Upper lobe of right lung (tissue), 1 donor: ENCODE results near the gene FBXO8. TPM values are rescaled to one million over a fixed set of nuclear protein-coding genes. Genes with fewer than 3 reads are reported as not detected.

Experiments
- ATAC-seq: fragments of 200-7000 bp; cut with Tn5 transposase; one replicate; pipeline ENCODE4 v1.9.1; 2020; ENCODE audit warnings: mild to moderate bottlenecking, moderate library complexity
- DNase-seq: peaks from one replicate; pipeline ENCODE4 v3.0.0-alpha.2; 2020
- H3K27ac ChIP-seq: fragments of 200-600 bp; one replicate; pipeline ENCODE4 v1.8.0; 2022
- H3K27me3 ChIP-seq: fragments of 200-600 bp; one replicate; pipeline ENCODE4 v1.8.0; 2022; ENCODE audit warnings: mild to moderate bottlenecking
- H3K36me3 ChIP-seq: fragments of 200-600 bp; one replicate; pipeline ENCODE4 v1.8.0; 2022
- H3K4me1 ChIP-seq: fragments of 200-600 bp; one replicate; pipeline ENCODE4 v1.8.0; 2022
- H3K4me3 ChIP-seq: fragments of 200-600 bp; one replicate; pipeline ENCODE4 v1.8.0; 2022; ENCODE audit warnings: mild to moderate bottlenecking
- H3K9me3 ChIP-seq: fragments of 200-600 bp; one replicate; pipeline ENCODE4 v1.8.0; 2022
- intact Hi-C: fragments of 100-400 bp; cut with DNase I; formaldehyde crosslinking; loops from one replicate; pipeline ENCODE4 v1.11.0; 2022
- total RNA-seq: library from RNA; stranded (reverse); fragmentation: NEBNext Ultra II Directional; extraction: Animal tissue kit (Norgen Biotek cat#: 25700); gene quantifications from one replicate; pipeline ENCODE4 v1.2.1, GENCODE V29; 2021
- TF ChIP-seq, protein P1 (sequence below): fragments of 200-600 bp; IDR thresholded peaks from one replicate; pipeline ENCODE4 v1.8.0; 2022; ENCODE audit warnings: antibody characterized with exemption
- donor health status: DM: no; HTN: yes; CAD: no; lungs with severe emphysema.

Gene FBXO8
- total RNA-seq, 1 donor from 2014 or later = 33.8 TPM

DNA sequence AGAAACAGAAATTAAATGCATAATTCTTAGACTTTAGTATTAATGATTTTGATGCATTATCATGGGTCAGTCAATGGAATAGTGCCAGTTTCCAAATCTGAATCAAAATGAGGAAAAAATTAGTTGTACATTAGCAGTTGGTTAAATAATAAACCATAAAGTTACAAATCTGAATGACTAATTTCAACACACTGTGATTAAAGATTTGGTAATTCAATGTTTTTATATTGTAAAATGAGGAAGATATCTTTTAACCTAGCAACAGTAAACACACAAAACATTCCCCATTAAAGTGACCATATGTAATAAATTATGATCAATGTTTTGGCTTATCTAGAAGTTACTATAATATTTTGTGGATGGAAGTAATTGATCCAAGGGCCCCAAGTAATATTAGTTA is 1.6 kb downstream of the FBXO8 start:
- H3K9me3 ChIP-seq = no peaks in the 10 kb centered on the region
- H3K4me1 ChIP-seq = peaks cover 23% of the 10 kb centered on the region
- H3K36me3 ChIP-seq = no peaks in the 10 kb centered on the region
- H3K4me3 ChIP-seq = peak overlapping the region; percentile 88
- H3K27me3 ChIP-seq = no peaks in the 10 kb centered on the region
- no peak for ATAC-seq
- no peak for DNase-seq
- TF ChIP-seq, protein P1, sequence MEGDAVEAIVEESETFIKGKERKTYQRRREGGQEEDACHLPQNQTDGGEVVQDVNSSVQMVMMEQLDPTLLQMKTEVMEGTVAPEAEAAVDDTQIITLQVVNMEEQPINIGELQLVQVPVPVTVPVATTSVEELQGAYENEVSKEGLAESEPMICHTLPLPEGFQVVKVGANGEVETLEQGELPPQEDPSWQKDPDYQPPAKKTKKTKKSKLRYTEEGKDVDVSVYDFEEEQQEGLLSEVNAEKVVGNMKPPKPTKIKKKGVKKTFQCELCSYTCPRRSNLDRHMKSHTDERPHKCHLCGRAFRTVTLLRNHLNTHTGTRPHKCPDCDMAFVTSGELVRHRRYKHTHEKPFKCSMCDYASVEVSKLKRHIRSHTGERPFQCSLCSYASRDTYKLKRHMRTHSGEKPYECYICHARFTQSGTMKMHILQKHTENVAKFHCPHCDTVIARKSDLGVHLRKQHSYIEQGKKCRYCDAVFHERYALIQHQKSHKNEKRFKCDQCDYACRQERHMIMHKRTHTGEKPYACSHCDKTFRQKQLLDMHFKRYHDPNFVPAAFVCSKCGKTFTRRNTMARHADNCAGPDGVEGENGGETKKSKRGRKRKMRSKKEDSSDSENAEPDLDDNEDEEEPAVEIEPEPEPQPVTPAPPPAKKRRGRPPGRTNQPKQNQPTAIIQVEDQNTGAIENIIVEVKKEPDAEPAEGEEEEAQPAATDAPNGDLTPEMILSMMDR = no peak
- H3K27ac ChIP-seq = peak overlapping the region; percentile 99
- intact Hi-C loops = no loop called here

DNA sequence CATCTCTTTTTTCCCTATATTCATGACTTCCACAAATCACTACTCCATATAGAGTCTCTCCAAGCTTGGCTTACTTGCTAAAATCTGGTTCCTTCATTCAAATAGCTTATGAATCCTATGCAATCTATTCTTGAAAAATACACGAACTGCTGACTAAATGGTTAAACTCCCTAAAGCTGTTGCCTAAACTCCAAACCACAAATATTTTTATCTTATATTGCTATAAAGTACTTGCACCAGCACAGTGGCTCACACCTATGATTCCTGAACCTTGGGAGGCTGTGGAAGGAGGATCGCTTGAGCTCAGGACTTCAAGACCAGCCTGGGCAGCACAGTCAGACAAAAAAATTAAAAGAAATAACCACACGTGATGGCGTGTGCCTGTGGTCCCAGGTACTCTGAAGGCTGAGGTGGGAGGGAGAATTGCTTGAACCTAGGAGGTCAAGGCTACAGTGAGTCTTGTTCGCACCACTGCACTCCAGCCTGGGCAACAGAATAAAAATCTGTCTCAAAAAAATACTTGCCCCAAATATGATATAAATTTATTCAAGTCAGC is 2.2 kb downstream of the FBXO8 start:
- no peaks in the 10 kb centered on the region for H3K36me3 ChIP-seq
- ATAC-seq = no peak

DNA sequence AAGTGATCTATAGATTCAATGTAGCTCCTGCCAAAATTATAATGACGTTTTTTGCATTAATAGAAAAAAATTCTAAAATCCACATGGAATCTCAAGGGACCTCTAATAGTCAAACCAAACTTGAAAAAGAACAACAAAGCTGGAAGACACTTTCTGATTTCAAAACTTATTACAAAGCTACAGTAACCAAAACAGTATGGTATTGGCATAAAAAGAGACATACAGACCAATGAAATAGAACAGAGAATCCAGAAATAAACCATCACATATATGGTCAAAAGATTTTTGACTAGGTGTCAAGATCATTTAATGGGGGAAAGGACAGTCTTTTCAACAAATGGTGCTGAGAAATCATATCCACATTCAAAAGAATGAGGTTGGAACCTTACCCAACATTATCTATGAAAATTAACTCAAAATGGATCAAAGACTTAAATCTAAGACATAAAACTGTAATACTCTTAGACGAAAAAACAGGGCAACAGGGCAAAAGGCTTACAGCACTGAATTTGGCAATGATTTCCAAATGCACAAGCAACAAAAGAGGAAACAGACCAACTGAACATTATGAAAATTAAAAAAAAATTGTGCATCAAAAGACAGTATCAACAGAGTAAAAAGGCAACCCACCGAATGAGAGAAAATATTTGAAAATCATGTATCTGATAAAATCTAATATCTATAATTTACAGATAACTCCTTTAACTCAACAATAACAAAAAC is 3.9 kb downstream of the FBXO8 start:
- no peaks in the 10 kb centered on the region for H3K36me3 ChIP-seq
- peaks cover 17% of the 10 kb centered on the region for H3K4me1 ChIP-seq
- intact Hi-C loops = no loop called here
- ATAC-seq = no peak
- H3K27me3 ChIP-seq = no peaks in the 10 kb centered on the region
- no peaks in the 10 kb centered on the region for H3K9me3 ChIP-seq
- TF ChIP-seq, protein P1 = no peak
- H3K27ac ChIP-seq = no peak overlapping the region
- DNase-seq = no peak
- H3K4me3 ChIP-seq = no peak overlapping the region

More for the DNA sequence above, 2.2 kb downstream of the FBXO8 start:
- no peak for DNase-seq
- intact Hi-C loops = no loop called here
- TF ChIP-seq, protein P1 = no peak
- H3K27ac ChIP-seq = no peak overlapping the region
- H3K4me1 ChIP-seq = peaks cover 23% of the 10 kb centered on the region
- H3K9me3 ChIP-seq = no peaks in the 10 kb centered on the region
- H3K4me3 ChIP-seq = no peak overlapping the region
- H3K27me3 ChIP-seq = no peaks in the 10 kb centered on the region

DNA sequence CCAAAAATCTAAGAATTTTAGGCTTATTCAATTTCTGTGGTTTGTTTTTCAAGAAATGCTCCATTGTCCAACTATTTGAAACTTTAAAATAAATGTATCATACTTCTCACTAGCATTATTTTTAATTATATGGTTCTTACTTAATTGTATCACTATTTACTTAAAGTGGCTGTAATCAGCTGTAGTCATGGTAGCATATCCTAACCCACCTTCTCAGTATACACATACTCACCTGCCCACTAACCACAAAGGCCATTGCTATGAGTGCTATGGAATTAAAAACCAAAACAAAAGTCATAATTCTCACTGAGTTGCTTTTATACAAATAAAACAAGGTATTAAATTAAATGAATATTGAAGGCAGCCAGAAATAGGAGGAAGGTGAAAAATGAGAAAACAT is 5.0 kb downstream of the FBXO8 start:
- TF ChIP-seq, protein P1 = no peak
- H3K4me1 ChIP-seq = peaks cover 15% of the 10 kb centered on the region
- intact Hi-C loops = no loop called here
- DNase-seq (no peak), ATAC-seq (no peak)
- no peaks in the 10 kb centered on the region for H3K9me3 ChIP-seq
- no peaks in the 10 kb centered on the region for H3K36me3 ChIP-seq
- H3K27ac ChIP-seq = no peak overlapping the region
- no peak overlapping the region for H3K4me3 ChIP-seq
- no peaks in the 10 kb centered on the region for H3K27me3 ChIP-seq

DNA sequence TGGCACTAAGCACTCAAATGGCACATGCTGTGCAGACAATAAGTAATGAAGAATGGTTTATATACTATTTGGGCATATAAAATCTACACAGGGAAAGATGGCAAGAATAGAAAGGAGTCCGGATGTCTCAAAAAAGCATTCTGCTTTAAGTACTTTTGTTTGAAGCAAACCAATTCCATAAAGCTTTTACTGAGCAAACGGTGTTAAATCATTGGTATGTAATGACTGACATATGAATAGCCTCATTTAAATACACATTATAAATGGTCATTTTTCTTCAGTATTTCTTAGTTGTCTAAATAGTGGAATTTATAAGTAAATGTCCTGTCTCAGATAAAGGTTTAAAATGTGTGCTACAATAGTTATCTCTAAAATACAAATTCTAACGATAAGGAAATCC is 6.0 kb downstream of the FBXO8 start:
- TF ChIP-seq, protein P1 = no peak
- no peaks in the 10 kb centered on the region for H3K9me3 ChIP-seq
- no peaks in the 10 kb centered on the region for H3K27me3 ChIP-seq
- H3K27ac ChIP-seq = no peak overlapping the region
- intact Hi-C loops = no loop called here
- no peaks in the 10 kb centered on the region for H3K36me3 ChIP-seq
- no peak overlapping the region for H3K4me3 ChIP-seq
- no peak for DNase-seq
- peaks cover 13% of the 10 kb centered on the region for H3K4me1 ChIP-seq
- no peak for ATAC-seq
